ENCODE data around the gene COL26A1. TPM values are rescaled to one million over a fixed set of nuclear protein-coding genes. Genes with fewer than 3 reads are reported as not detected.
A peak's percentile ranks its signal among the peaks of the same experiment; 100 is the strongest.

COL26A1 gene
- not detected for total RNA-seq

DNA sequence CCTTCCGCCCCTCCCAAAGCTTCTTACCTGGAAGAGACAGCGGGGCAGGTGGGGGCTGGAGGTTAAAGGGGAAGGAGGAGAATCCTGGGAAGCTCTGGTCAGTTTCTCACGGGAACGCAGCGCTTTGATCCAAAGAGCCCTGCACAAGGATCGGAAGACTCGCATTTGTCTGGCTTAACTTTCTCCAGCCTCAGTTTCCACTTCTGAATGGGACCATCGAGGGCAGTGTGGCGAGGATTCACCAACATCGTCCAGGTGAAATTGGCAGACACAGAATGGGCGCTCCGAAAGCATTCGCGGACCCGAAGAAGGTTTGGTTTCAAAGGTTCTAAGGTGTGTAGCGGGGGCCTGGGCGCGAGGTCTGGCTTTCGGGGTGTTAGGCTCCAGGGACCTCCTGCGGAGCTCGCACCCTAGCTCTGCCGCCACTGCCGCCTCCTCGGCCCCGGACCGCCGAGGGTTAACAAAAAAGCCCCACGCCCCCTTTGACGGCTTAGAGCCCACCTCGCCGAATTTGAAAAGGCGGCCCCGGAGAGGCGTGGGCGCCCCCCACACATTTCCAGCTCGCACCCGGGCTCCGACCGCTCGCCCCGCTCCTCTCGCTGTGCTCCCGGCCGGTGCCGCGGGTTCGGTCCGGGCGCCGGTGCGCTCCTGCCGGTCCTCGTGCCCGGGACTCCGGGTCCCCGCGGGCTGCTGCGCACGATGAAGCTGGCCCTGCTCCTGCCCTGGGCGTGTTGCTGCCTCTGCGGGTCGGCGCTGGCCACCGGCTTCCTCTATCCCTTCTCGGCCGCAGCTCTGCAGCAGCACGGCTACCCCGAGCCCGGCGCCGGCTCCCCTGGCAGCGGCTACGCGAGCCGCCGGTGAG, at the start of gene COL26A1:
Gene COL26A1 (plus strand): TSS at position 542 of the 862 bp plus-strand sequence. CDS start 158 bp downstream, at position 700.
- intact Hi-C loops (cut with micrococcal nuclease) = no loop called here
- H3K4me1 Mint-ChIP-seq (ENCODE audit: low read depth) = peaks cover 8% of the 10 kb centered on the region
- POLR2A ChIA-PET = no interaction called here
- no peak within 1 kb of the TSS for H3K27ac Mint-ChIP-seq
- no peaks in the 10 kb centered on the region for H3K9me3 Mint-ChIP-seq
- H3K4me3 Mint-ChIP-seq = no peak within 1 kb of the TSS
- DNase-seq = peak; percentile 20
- H3K36me3 Mint-ChIP-seq = no peaks in the 10 kb centered on the region
- H3K27me3 Mint-ChIP-seq = peaks cover 23% of the 10 kb centered on the region
- CTCF ChIA-PET = interaction anchor here (0.8 to 5.0 kb wide), 6 partner anchors 9 to 49 kb away, joined by 3 to 53 read pairs (median 5); no protein-coding TSS in a partner anchor

DNA sequence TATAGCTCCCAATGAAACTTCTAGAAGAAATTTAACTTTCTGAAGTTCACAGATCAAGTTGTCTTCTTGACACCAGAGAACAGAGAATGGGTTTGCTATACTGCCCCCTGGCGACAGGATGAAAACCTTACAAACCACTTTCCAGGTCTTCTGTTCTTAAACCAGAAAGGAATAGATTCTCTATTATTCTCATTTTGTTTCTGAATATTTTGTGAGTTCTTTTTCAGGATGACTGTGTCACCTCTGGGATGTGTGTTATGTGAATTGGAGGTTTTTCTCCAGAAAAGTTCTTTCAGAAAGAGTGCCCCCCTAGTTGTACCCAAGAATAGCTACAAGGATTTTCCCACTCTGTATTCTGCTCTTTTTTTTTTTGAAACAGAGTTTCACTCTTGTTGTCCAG, 47.3 kb upstream of the COL26A1 start:
- Mint-ChIP-seq H3K9me3 (peaks cover 7% of the 10 kb centered on the region), H3K27ac (no peak overlapping the region), H3K4me1 (ENCODE audit: low read depth) (no peaks in the 10 kb centered on the region), H3K4me3 (no peak overlapping the region), H3K36me3 (peaks cover 18% of the 10 kb centered on the region), H3K27me3 (no peaks in the 10 kb centered on the region)
- POLR2A ChIA-PET = interaction anchor here (0.6 kb wide), 1 partner anchor 781 kb away, joined by 3 read pairs; no protein-coding TSS in a partner anchor
- intact Hi-C loops (cut with micrococcal nuclease) = loop anchor here (5.0 kb wide), 1 partner anchor 192 kb away; no protein-coding TSS in a partner anchor
- CTCF ChIA-PET = interaction anchor here (0.6 to 4.1 kb wide), 22 partner anchors 10 to 608 kb away, joined by 3 to 29 read pairs (median 4); partner anchors contain the start of gene ZNHIT1
- peak; percentile 64 for DNase-seq

DNA sequence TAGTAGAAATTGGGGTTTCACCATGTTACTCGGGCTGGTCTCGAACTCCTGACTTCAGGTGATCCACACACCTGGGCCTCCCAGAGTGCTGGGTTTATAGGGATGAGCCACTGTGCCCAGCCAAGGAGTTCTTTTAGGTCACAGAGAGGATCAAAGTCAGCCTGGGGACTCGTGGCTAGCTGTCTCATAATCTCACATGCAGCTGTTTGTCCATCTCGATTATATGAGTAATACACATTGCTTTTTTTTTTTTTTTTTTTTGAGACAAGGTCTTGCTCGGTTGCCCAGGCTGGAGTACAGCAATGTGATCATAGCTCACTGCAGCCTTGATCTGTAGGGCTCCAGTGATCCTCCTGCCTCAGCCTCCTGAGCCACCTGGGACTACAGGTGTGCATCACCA, 43.3 kb upstream of the COL26A1 start:
- intact Hi-C loops (cut with micrococcal nuclease) = loop anchor here (5.0 kb wide), 1 partner anchor 188 kb away; no protein-coding TSS in a partner anchor
- no peak for DNase-seq
- H3K36me3 Mint-ChIP-seq = peaks cover 6% of the 10 kb centered on the region
- peaks cover 4% of the 10 kb centered on the region for H3K4me1 Mint-ChIP-seq (ENCODE audit: low read depth)
- H3K4me3 Mint-ChIP-seq = no peak overlapping the region
- ChIA-PET CTCF (no interaction called here), POLR2A (interaction anchor here (0.6 kb wide), 1 partner anchor 18 kb away, joined by 3 read pairs; no protein-coding TSS in a partner anchor)
- no peak overlapping the region for H3K27ac Mint-ChIP-seq
- H3K9me3 Mint-ChIP-seq = no peaks in the 10 kb centered on the region
- H3K27me3 Mint-ChIP-seq = no peaks in the 10 kb centered on the region

DNA sequence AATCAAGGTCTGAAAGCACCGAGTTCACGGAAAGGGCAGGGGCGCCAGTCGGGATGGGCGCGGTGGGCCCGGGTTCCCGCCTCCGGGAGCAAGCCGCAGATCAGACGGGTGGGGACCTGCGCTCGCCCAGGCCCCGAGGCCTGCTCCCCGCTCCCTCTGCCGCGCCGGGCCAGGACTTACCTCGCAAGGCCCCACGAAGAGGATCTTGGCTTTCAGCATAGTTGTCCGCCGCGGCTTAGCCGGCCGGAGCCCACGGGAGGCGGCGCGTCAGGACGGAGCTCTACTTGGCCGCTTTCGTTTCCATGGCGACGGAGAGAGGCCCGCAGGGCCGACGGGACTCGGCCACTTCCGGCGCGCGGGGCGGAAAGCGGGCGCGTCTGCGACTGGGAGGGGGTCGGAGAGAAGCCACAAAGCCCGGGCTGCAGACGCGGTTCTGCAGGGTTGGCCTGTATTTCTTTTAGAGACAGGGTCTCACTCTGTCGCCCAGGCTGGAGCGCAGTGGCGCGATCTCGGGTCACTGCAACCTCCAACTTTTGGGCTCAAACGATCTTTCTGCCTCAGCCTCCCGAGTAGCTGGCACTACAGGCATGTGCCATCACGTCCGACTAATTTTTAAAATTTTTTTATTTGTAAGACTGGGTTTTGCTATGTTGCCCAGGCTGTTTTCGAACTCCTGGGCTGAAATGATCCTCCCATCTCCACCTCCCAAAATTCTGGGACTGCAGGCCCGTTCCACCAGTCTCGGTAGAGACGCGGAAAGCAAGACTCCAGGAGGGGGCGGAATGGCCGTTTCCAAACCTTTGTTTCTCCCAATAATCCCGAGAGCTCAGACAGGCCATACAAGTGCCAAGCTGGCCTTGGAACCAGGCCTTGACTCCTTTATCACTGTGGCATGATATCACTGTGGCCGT, 40.9 kb upstream of the COL26A1 start, which contains the start of gene IFT22:
Gene IFT22 (minus strand): TSS at position 322 of the 911 bp plus-strand sequence. CDS start 103 bp downstream, at position 219.
- intact Hi-C loops (cut with micrococcal nuclease) = no loop called here
- Mint-ChIP-seq H3K36me3 (no peaks in the 10 kb centered on the region), H3K27me3 (no peaks in the 10 kb centered on the region), H3K4me3 (peak within 1 kb of the TSS; percentile 88), H3K4me1 (ENCODE audit: low read depth) (peaks cover 4% of the 10 kb centered on the region), H3K27ac (peak within 1 kb of the TSS; percentile 76), H3K9me3 (no peaks in the 10 kb centered on the region)
- CTCF ChIA-PET = interaction anchor here (0.6 to 1.5 kb wide), 8 partner anchors 9 to 188 kb away, joined by 3 to 6 read pairs (median 4); no protein-coding TSS in a partner anchor
- POLR2A ChIA-PET = interaction anchor here (0.7 to 0.9 kb wide), 3 partner anchors 9 to 77 kb away, joined by 3 to 4 read pairs (median 3); partner anchors contain the start of gene FIS1
- peak; percentile 91 for DNase-seq

DNA sequence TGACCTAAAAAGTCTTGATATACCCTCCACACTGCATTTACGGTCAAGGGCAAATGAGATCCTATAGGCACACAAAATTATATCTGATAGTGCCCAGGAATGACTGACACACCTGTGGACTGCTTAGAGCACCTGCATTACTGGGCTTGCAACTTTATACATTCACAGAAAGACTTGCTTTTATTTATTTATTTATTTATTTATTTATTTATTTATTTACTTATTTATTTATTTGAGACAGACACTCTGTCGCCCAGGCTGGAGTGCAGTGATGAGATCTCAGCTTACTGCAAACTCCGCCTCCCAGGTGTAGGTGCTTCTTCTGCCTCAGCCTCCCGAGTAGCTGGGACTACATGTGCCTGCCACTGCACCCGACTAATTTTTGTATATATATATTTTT, 34.5 kb upstream of the COL26A1 start:
- Mint-ChIP-seq H3K27ac (no peak overlapping the region), H3K9me3 (no peaks in the 10 kb centered on the region), H3K4me3 (no peak overlapping the region), H3K4me1 (ENCODE audit: low read depth) (no peaks in the 10 kb centered on the region), H3K27me3 (peaks cover 5% of the 10 kb centered on the region), H3K36me3 (no peaks in the 10 kb centered on the region)
- ChIA-PET CTCF (no interaction called here), POLR2A (no interaction called here)
- intact Hi-C loops (cut with micrococcal nuclease) = no loop called here
- DNase-seq = no peak

DNA sequence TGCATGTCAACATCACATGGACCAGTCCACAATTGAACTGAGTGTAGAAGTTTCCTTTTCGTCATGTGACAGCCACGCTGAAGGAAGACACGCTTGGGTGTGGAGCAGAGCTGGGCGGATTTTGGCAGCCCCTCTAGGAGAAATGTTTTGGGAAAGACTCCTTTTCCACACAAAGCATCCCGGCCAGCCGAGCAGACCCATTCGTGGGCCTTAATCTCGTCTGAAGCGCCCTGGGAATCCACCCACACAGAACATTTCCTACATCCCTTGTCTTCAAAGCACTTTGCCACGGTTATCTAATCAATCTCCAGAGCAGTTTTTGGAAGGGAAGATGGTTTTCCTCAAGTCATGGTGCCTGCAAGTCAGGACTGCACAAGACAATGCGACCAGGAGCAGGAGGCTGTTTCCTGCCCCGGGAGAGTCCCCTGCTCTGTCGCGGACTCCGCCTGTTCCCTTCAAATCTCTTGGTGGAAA, 32.6 kb upstream of the COL26A1 start:
- Mint-ChIP-seq H3K9me3 (no peaks in the 10 kb centered on the region), H3K4me3 (no peak overlapping the region), H3K4me1 (ENCODE audit: low read depth) (no peaks in the 10 kb centered on the region), H3K36me3 (no peaks in the 10 kb centered on the region), H3K27me3 (peaks cover 5% of the 10 kb centered on the region), H3K27ac (no peak overlapping the region)
- POLR2A ChIA-PET = no interaction called here
- no peak for DNase-seq
- intact Hi-C loops (cut with micrococcal nuclease) = no loop called here
- CTCF ChIA-PET = no interaction called here

DNA sequence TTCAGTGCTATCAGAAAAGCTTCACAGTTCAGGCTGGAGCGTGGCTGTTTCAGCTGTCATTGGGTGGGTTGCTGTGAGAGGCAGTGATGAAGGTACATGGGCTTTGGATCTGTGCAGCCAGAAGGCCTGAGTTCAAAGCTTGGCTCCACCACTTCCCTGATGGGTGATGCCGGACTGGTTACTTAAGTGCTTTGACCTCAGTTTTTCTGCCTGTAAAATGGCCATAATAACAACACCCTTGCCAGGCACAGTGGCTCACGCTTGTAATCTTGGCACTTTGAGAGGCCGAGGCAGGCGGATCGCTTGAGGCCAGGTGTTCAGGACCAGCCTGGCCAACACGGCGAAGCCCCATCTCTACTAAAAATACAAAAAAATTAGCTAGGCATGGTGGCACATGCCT, 30.6 kb upstream of the COL26A1 start:
- Mint-ChIP-seq H3K4me1 (ENCODE audit: low read depth) (no peaks in the 10 kb centered on the region), H3K9me3 (no peaks in the 10 kb centered on the region), H3K27ac (no peak overlapping the region), H3K36me3 (no peaks in the 10 kb centered on the region), H3K4me3 (no peak overlapping the region), H3K27me3 (peaks cover 5% of the 10 kb centered on the region)
- intact Hi-C loops (cut with micrococcal nuclease) = no loop called here
- ChIA-PET CTCF (interaction anchor here (1.4 kb wide), 1 partner anchor 17 kb away, joined by 5 read pairs; no protein-coding TSS in a partner anchor), POLR2A (no interaction called here)
- DNase-seq = no peak

DNA sequence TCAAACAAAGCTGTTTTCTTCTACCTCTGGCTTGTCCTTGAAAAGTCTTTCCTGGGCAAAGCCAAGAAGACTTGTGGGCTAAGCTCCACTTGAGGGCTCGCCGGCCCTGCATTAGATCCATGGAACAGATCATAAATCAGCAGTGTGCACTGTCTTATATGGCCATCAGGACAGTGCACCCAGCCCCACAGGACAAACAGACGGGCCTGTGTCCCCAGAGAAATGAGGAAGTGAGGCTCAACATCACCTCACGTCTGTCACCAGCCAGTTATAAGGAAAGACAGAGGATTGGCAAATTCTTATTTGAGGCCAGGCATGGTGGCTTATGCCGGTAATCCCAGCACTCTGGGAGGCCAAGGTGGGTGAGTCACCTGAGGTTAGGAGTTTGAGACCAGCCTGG, 28.8 kb upstream of the COL26A1 start:
- POLR2A ChIA-PET = no interaction called here

DNA sequence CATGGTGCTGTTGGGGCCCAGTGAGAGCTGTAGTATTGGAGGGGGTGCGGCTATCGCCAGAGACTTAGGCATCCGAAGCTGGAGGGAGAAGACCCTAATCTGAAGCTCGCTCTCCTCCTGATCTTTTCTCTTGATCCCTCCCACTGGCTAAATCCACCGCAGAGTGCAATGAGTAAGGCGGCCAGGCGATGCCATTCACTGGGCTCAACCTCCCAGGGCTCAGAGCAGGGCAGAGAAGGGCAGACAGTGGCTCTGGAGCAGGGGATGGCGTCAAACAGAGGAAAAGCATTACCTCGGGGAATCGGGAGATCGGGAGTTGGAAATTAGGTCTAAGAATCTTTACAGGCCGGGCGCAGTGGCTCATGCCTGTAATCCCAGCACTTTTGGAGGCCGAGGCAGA, 22.3 kb upstream of the COL26A1 start:
- Mint-ChIP-seq H3K27me3 (no peaks in the 10 kb centered on the region), H3K9me3 (no peaks in the 10 kb centered on the region), H3K27ac (no peak overlapping the region), H3K36me3 (no peaks in the 10 kb centered on the region), H3K4me1 (ENCODE audit: low read depth) (no peaks in the 10 kb centered on the region), H3K4me3 (no peak overlapping the region)
- intact Hi-C loops (cut with micrococcal nuclease) = no loop called here
- ChIA-PET CTCF (no interaction called here), POLR2A (no interaction called here)
- DNase-seq = no peak

More for the DNA sequence above, 28.8 kb upstream of the COL26A1 start:
- Mint-ChIP-seq H3K36me3 (no peaks in the 10 kb centered on the region), H3K27me3 (peaks cover 5% of the 10 kb centered on the region), H3K27ac (no peak overlapping the region), H3K4me1 (ENCODE audit: low read depth) (no peaks in the 10 kb centered on the region), H3K4me3 (no peak overlapping the region), H3K9me3 (no peaks in the 10 kb centered on the region)
- CTCF ChIA-PET = no interaction called here
- intact Hi-C loops (cut with micrococcal nuclease) = no loop called here
- DNase-seq = no peak

DNA sequence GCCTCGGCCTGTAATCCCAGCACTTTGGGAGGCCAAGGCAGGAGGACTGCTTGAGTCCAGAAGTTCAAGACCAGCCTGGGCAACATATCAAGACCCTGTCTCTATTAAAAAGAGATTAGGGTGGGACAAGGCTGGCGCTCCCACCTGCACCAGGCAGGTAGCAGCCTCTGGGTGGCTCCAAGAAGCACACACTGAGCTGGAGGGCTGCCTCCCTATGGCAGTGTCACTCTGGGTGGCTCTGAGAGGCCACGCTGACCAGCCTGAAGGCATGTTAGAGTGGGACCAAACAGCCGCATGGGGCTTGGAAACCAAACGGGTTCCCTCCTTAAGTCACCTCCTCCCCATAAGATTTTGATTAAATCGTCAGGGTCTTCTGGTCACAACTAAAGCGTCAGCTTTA, 19.8 kb upstream of the COL26A1 start:
- H3K27ac Mint-ChIP-seq = no peak overlapping the region
- no peaks in the 10 kb centered on the region for H3K36me3 Mint-ChIP-seq
- DNase-seq = no peak
- POLR2A ChIA-PET = no interaction called here
- intact Hi-C loops (cut with micrococcal nuclease) = no loop called here
- H3K9me3 Mint-ChIP-seq = no peaks in the 10 kb centered on the region
- no peaks in the 10 kb centered on the region for H3K27me3 Mint-ChIP-seq
- H3K4me3 Mint-ChIP-seq = no peak overlapping the region
- no peaks in the 10 kb centered on the region for H3K4me1 Mint-ChIP-seq (ENCODE audit: low read depth)
- CTCF ChIA-PET = no interaction called here

DNA sequence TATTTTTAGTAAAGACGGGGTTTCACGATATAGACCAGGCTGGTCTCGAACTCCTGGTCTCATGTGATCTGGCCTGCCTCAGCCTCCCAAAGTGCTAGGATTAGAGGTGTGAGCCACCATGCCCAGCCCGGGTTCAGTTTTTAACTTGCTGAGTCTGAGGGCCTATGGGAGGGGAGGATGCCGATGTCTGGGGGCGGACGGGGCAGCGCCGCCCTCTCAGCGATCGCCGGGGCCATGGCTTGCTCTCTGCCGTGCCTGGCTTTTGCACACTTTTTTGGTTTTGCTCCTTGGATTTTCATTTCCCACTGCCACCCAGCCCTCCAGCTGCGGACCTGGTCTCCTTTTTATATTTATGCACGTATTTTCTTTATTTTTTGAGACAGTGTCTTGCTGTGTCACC, 15.2 kb upstream of the COL26A1 start:
- Mint-ChIP-seq H3K9me3 (no peaks in the 10 kb centered on the region), H3K4me3 (no peak overlapping the region), H3K27ac (no peak overlapping the region), H3K4me1 (ENCODE audit: low read depth) (peaks cover 5% of the 10 kb centered on the region), H3K36me3 (no peaks in the 10 kb centered on the region), H3K27me3 (peaks cover 5% of the 10 kb centered on the region)
- intact Hi-C loops (cut with micrococcal nuclease) = no loop called here
- CTCF ChIA-PET = no interaction called here
- POLR2A ChIA-PET = no interaction called here
- no peak for DNase-seq

Measured in activated CD4-positive, alpha-beta memory T cell treated with anti-CD3 and anti-CD28 coated beads for 36 hours (primary cell).